ENCODE data around the gene ETS1.
A peak's percentile ranks its signal among the peaks of the same experiment; 100 is the strongest.

The ETS1 gene

GRCh38 chr11:128603003-128603696, 15.8 kb upstream of the ETS1 start:
- Histone ChIP-seq H2AK5ac (ENCODE audit: low read length) (no peak overlapping the region), H3K27me3 (ENCODE audit: insufficient read depth, low read length, poor library complexity) (no peaks in the 10 kb centered on the region), H3K4ac (ENCODE audit: low read depth, low read length) (no peak overlapping the region), H4K8ac (ENCODE audit: low read depth, low read length) (peak overlapping the region; percentile 39), H3K4me2 (ENCODE audit: low read length) (no peak overlapping the region), H3K9ac (ENCODE audit: low read length) (no peak overlapping the region), H2BK15ac (replicated peaks; ENCODE audit: low read depth) (no peak overlapping the region), H3K27ac (ENCODE audit: low read depth, low read length) (no peak overlapping the region), H2BK120ac (ENCODE audit: low read depth, low read length) (no peak overlapping the region), H3K79me2 (ENCODE audit: control insufficient read depth, insufficient read depth, low read length) (no peaks in the 10 kb centered on the region), H3K56ac (ENCODE audit: low read length) (peak overlapping the region; percentile 30), H3K36me3 (ENCODE audit: control insufficient read depth, insufficient read depth, low read length) (no peaks in the 10 kb centered on the region), H2BK5ac (ENCODE audit: low read length) (no peak overlapping the region), H3K79me1 (ENCODE audit: low read length) (no peaks in the 10 kb centered on the region), H3K23ac (ENCODE audit: low read length) (no peak overlapping the region), H3K4me1 (ENCODE audit: control insufficient read depth, low read depth, low read length) (peaks cover 5% of the 10 kb centered on the region), H3K18ac (ENCODE audit: low read length) (peak overlapping the region; percentile 25), H3K4me3 (ENCODE audit: low read length) (no peak overlapping the region), H4K5ac (ENCODE audit: low read length) (no peak overlapping the region)
- no CpG with 5 or more reads among the region's 3 CpGs for WGBS (ENCODE audit: extremely low coverage, insufficient coverage, low lambda C conversion rate)
- no peak for DNase-seq

- Histone ChIP-seq H3K4me3 (ENCODE audit: low read length) (no peak overlapping the region), H2BK5ac (ENCODE audit: low read length) (no peak overlapping the region)
- no peak for DNase-seq
Measured at GRCh38 chr11:128599729-128600128, 12.4 kb upstream of the ETS1 start.

GRCh38 chr11:128598506-128599150, 11.3 kb upstream of the ETS1 start:
- no peak overlapping the region for H3K4me2 ChIP-seq (ENCODE audit: low read length)
- no peaks in the 10 kb centered on the region for H3K27me3 ChIP-seq (ENCODE audit: insufficient read depth, low read length, poor library complexity)
- H3K4me1 ChIP-seq (ENCODE audit: control insufficient read depth, low read depth, low read length) = peaks cover 18% of the 10 kb centered on the region
- no peak overlapping the region for H3K27ac ChIP-seq (ENCODE audit: low read depth, low read length)
- no CpG with 5 or more reads among the region's 1 CpG for WGBS (ENCODE audit: extremely low coverage, insufficient coverage, low lambda C conversion rate)
- H4K5ac ChIP-seq (ENCODE audit: low read length) = no peak overlapping the region
- H2BK120ac ChIP-seq (ENCODE audit: low read depth, low read length) = no peak overlapping the region
- no peaks in the 10 kb centered on the region for H3K79me1 ChIP-seq (ENCODE audit: low read length)
- H3K23ac ChIP-seq (ENCODE audit: low read length) = no peak overlapping the region
- no peaks in the 10 kb centered on the region for H3K79me2 ChIP-seq (ENCODE audit: control insufficient read depth, insufficient read depth, low read length)
- H3K4me3 ChIP-seq (ENCODE audit: low read length) = no peak overlapping the region
- no peaks in the 10 kb centered on the region for H3K36me3 ChIP-seq (ENCODE audit: control insufficient read depth, insufficient read depth, low read length)
- H3K9ac ChIP-seq (ENCODE audit: low read length) = no peak overlapping the region
- peak overlapping the region; percentile 68 for H3K18ac ChIP-seq (ENCODE audit: low read length)
- H2BK15ac ChIP-seq (replicated peaks; ENCODE audit: low read depth) = peak overlapping the region; percentile 88
- DNase-seq = no peak
- no peak overlapping the region for H4K8ac ChIP-seq (ENCODE audit: low read depth, low read length)
- H3K4ac ChIP-seq (ENCODE audit: low read depth, low read length) = no peak overlapping the region
- no peak overlapping the region for H2AK5ac ChIP-seq (ENCODE audit: low read length)
- H3K56ac ChIP-seq (ENCODE audit: low read length) = no peak overlapping the region
- H2BK5ac ChIP-seq (ENCODE audit: low read length) = peak overlapping the region; percentile 10

More at GRCh38 chr11:128599729-128600128, 12.4 kb upstream of the ETS1 start:
- H3K36me3 ChIP-seq (ENCODE audit: control insufficient read depth, insufficient read depth, low read length) = no peaks in the 10 kb centered on the region
- H4K5ac ChIP-seq (ENCODE audit: low read length) = no peak overlapping the region
- peaks cover 7% of the 10 kb centered on the region for H3K4me1 ChIP-seq (ENCODE audit: control insufficient read depth, low read depth, low read length)
- peak overlapping the region; percentile 68 for H3K18ac ChIP-seq (ENCODE audit: low read length)
- H3K27ac ChIP-seq (ENCODE audit: low read depth, low read length) = no peak overlapping the region
- no peaks in the 10 kb centered on the region for H3K27me3 ChIP-seq (ENCODE audit: insufficient read depth, low read length, poor library complexity)
- no peak overlapping the region for H2BK120ac ChIP-seq (ENCODE audit: low read depth, low read length)
- no CpG with 5 or more reads among the region's 1 CpG for WGBS (ENCODE audit: extremely low coverage, insufficient coverage, low lambda C conversion rate)
- no peak overlapping the region for H2AK5ac ChIP-seq (ENCODE audit: low read length)
- no peak overlapping the region for H3K4ac ChIP-seq (ENCODE audit: low read depth, low read length)
- H3K23ac ChIP-seq (ENCODE audit: low read length) = no peak overlapping the region
- no peak overlapping the region for H3K56ac ChIP-seq (ENCODE audit: low read length)
- H2BK15ac ChIP-seq (replicated peaks; ENCODE audit: low read depth) = peak overlapping the region; percentile 88
- H4K8ac ChIP-seq (ENCODE audit: low read depth, low read length) = no peak overlapping the region
- H3K4me2 ChIP-seq (ENCODE audit: low read length) = no peak overlapping the region
- H3K79me2 ChIP-seq (ENCODE audit: control insufficient read depth, insufficient read depth, low read length) = no peaks in the 10 kb centered on the region
- H3K9ac ChIP-seq (ENCODE audit: low read length) = no peak overlapping the region
- no peaks in the 10 kb centered on the region for H3K79me1 ChIP-seq (ENCODE audit: low read length)

- no peak overlapping the region for H3K4ac ChIP-seq (ENCODE audit: low read depth, low read length)
- H3K18ac ChIP-seq (ENCODE audit: low read length) = peak overlapping the region; percentile 70
- no peak overlapping the region for H3K27ac ChIP-seq (ENCODE audit: low read depth, low read length)
- H3K4me1 ChIP-seq (ENCODE audit: control insufficient read depth, low read depth, low read length) = peaks cover 21% of the 10 kb centered on the region
- no peaks in the 10 kb centered on the region for H3K36me3 ChIP-seq (ENCODE audit: control insufficient read depth, insufficient read depth, low read length)
- no peak overlapping the region for H2AK5ac ChIP-seq (ENCODE audit: low read length)
- H2BK15ac ChIP-seq (replicated peaks; ENCODE audit: low read depth) = peak overlapping the region; percentile 74
- H3K23ac ChIP-seq (ENCODE audit: low read length) = no peak overlapping the region
- H2BK5ac ChIP-seq (ENCODE audit: low read length) = peak overlapping the region; percentile 10
- no peak overlapping the region for H3K4me2 ChIP-seq (ENCODE audit: low read length)
- no peaks in the 10 kb centered on the region for H3K79me2 ChIP-seq (ENCODE audit: control insufficient read depth, insufficient read depth, low read length)
- no peak overlapping the region for H3K9ac ChIP-seq (ENCODE audit: low read length)
- H3K27me3 ChIP-seq (ENCODE audit: insufficient read depth, low read length, poor library complexity) = no peaks in the 10 kb centered on the region
- H4K8ac ChIP-seq (ENCODE audit: low read depth, low read length) = no peak overlapping the region
- H2BK120ac ChIP-seq (ENCODE audit: low read depth, low read length) = no peak overlapping the region
- H4K5ac ChIP-seq (ENCODE audit: low read length) = no peak overlapping the region
- no peak overlapping the region for H3K4me3 ChIP-seq (ENCODE audit: low read length)
- no CpG with 5 or more reads among the region's 4 CpGs for WGBS (ENCODE audit: extremely low coverage, insufficient coverage, low lambda C conversion rate)
- no peaks in the 10 kb centered on the region for H3K79me1 ChIP-seq (ENCODE audit: low read length)
- no peak overlapping the region for H3K56ac ChIP-seq (ENCODE audit: low read length)
- DNase-seq = peak; percentile 93
Measured at GRCh38 chr11:128598096-128598495, 10.7 kb upstream of the ETS1 start.

DNA sequence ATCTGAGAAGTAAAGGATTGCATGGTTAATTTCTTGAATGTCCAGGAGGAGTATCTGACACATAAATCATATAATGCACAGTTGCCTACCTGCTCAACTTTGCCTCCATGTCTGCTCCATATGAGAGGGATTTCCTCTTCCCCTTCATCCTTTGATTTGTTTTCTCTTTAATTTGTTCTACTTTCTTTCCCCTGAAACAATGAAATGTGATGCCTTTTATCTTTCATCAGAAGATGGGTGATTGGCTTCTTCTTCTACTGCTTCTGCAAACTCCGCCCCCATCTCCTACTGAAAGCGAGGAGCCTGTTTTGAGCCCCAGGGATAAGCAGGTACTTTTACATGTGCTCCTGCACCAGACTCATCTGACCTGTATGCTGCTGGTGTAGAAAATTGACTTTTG, 9.9 kb upstream of the ETS1 start:
- H2BK120ac ChIP-seq (ENCODE audit: low read depth, low read length) = no peak overlapping the region
- H3K4me3 ChIP-seq (ENCODE audit: low read length) = no peak overlapping the region
- no peaks in the 10 kb centered on the region for H3K79me1 ChIP-seq (ENCODE audit: low read length)
- DNase-seq = no peak
- H3K4ac ChIP-seq (ENCODE audit: low read depth, low read length) = peak overlapping the region; percentile 52
- H3K56ac ChIP-seq (ENCODE audit: low read length) = no peak overlapping the region
- H4K5ac ChIP-seq (ENCODE audit: low read length) = no peak overlapping the region
- H3K27me3 ChIP-seq (ENCODE audit: insufficient read depth, low read length, poor library complexity) = no peaks in the 10 kb centered on the region
- H3K79me2 ChIP-seq (ENCODE audit: control insufficient read depth, insufficient read depth, low read length) = no peaks in the 10 kb centered on the region
- peak overlapping the region; percentile 87 for H3K18ac ChIP-seq (ENCODE audit: low read length)
- H3K9ac ChIP-seq (ENCODE audit: low read length) = no peak overlapping the region
- H2AK5ac ChIP-seq (ENCODE audit: low read length) = no peak overlapping the region
- H3K27ac ChIP-seq (ENCODE audit: low read depth, low read length) = no peak overlapping the region
- peak overlapping the region; percentile 37 for H2BK15ac ChIP-seq (replicated peaks; ENCODE audit: low read depth)
- H3K4me1 ChIP-seq (ENCODE audit: control insufficient read depth, low read depth, low read length) = peaks cover 27% of the 10 kb centered on the region
- WGBS (ENCODE audit: extremely low coverage, insufficient coverage, low lambda C conversion rate) = no CpG with 5 or more reads among the region's 2 CpGs
- H4K8ac ChIP-seq (ENCODE audit: low read depth, low read length) = no peak overlapping the region
- no peak overlapping the region for H2BK5ac ChIP-seq (ENCODE audit: low read length)
- H3K4me2 ChIP-seq (ENCODE audit: low read length) = no peak overlapping the region
- no peak overlapping the region for H3K23ac ChIP-seq (ENCODE audit: low read length)
- no peaks in the 10 kb centered on the region for H3K36me3 ChIP-seq (ENCODE audit: control insufficient read depth, insufficient read depth, low read length)

Measured in mesendoderm (in vitro differentiated cells).